ENCODE results near the gene ALOX12B. TPM values are rescaled to one million over a fixed set of nuclear protein-coding genes. Genes with fewer than 3 reads are reported as not detected.
"Not testable (repeated sequence)": the region's sequence is repeated elsewhere in the genome, so short reads cannot be mapped to it uniquely, and the experiment has no call there.

Gene ALOX12B
- total RNA-seq, 1 donor from 2014 or later = not detected

DNA sequence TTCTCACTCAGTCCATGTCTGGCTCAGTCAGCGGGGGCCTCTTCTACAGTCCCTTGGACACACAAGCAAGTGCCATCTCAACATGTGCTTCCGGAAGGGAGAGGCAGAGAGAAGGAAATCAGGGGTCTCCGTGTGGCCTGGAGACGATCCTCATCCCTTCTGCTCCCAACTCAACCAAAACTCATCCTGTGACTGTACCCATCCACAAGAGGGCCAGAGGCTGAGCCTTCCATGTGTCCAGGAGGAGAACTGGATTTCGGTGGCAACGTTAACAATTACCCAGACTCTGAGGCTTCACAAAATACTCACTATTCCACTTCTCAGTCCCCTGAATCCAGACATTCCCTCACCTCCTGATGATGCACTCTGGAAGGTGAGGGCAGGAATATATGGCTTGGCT, 7.8 kb upstream of the ALOX12B start:
- DNase-seq (ENCODE audit: low spot score) = no peak
- intact Hi-C loops (cut with DNase I) = no loop called here

DNA sequence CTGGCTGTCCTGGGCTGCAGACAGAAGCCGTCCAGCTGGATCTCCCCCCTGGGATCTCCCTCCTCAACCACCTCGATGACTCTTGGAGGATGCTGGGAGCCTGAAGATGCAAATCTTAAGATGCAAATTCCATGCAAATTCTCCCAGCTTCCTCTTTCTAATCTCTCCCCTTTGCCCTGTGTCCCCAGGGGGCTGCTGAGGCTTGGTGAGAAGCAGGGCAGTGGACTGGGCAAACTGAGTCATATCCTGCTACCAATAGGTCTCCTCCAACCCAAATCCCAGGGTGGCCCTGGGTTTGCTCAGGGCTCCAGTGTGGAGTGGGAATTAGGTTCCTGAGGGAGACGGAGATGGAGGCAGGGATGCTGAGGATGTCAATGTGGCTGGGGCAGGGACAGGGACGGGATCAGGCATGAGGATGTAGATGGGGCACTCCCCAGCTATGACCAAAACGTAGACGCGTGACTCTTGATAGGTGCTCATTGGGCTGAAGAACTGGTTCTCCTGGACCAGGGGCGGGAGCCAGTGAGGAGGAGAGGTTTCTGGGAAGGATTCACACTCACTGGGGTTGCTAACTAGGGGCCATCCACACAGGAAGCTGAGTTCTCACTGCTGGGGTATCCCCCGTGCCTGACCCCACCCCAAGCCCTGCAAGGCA, 3.6 kb upstream of the ALOX12B start:
- intact Hi-C loops (cut with DNase I) = no loop called here

DNA sequence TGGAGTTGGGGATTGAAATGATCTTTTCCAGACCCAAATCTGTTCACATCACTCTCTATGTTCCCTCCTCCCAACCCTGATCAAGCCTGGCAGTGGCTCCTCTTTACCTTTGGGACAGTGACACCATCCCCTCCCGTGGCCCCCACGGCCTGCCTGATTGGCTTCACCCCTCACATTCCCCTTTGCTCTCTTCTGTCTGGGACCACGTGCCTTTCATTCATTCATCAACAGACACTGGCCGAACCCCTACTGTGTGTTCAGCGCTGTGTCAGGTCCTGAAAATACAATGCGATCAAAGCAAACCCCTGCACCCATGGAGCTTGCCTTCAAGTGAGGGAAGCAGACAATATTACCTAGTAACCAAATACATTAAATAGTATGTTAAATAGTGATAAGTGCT, 2.2 kb upstream of the ALOX12B start:
- no peak for DNase-seq (ENCODE audit: low spot score)
- intact Hi-C loops (cut with DNase I) = no loop called here

More for the DNA sequence above, 3.6 kb upstream of the ALOX12B start:
- no peak for DNase-seq (ENCODE audit: low spot score)

DNA sequence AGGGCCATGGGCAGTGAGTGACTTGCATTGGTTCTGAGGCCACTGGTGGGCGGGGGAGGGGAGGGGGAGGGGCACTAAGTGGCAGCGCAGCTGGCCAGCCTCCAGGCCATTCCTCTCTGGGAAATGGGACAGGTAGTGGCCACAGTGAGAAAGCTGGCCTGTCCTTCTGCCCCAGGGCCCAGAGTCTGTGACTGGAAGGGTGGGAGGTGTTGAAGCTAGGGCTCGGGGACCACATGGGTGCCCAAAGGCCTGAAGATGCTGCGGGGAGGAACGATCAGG, 375 bp upstream of the ALOX12B start:
- intact Hi-C loops (cut with DNase I) = no loop called here
- DNase-seq (ENCODE audit: low spot score) = no peak

DNA sequence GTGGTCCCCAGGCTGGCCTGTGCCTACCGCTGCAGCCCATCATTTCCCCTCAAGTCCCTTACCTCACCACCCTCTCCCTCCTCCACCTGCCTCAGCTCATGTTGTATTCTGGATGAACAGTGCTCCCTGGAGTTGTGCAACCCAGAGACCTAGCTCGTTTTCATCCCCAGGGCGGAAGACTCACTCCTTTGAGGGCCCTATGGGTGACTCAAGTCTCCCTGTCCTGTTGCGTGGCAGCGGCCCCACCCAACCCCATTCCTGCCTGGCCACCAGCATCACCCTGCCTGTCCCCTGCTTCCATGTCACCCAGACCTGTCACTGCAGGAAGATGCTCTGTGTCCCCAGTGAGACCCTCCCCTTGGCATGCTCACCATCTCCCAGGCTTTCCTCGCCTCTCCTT, 3.3 kb downstream of the ALOX12B start:
- DNase-seq (ENCODE audit: low spot score) = no peak
- intact Hi-C loops (cut with DNase I) = no loop called here

DNA sequence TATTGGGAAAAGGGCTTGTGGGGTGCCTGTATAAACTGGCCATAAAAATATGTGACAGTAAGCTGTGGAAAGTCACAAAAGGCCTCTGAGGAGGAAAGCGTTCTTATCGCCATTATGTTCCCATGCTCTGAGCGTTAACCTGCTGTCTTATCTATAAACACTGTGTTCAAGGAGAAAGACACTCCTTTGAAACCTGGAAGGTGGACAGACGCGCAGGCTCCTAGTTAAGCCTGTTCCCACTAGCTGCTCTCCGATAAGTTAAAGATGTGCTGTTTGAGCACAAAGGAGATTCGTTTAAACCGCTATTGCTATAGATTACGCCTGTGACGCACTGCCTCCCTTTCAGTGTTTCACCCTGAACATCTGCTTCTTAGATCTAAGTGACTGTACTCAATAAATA, 5.2 kb downstream of the ALOX12B start:
- intact Hi-C loops (cut with DNase I) = no loop called here
- no peak for DNase-seq (ENCODE audit: low spot score)

DNA sequence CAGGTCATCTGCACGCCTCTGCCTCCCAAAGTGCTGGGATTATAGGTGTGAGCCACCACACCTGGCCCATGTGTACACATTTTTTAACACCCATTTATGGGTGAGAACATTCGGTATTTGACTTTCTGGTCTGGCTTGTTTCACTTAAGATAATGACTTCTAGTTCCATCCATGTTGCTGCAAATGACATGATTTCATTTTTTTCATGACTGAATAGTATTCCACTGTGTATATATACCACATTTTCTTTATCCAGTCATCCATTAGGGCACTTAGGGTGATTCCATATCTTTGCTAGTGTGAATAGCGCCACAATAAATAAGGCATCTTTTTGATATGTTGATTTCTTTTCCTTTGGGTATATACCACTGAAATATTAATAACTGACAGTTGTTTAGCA, 5.6 kb downstream of the ALOX12B start:
- DNase-seq (ENCODE audit: low spot score) = no peak
- intact Hi-C loops (cut with DNase I) = no loop called here

DNA sequence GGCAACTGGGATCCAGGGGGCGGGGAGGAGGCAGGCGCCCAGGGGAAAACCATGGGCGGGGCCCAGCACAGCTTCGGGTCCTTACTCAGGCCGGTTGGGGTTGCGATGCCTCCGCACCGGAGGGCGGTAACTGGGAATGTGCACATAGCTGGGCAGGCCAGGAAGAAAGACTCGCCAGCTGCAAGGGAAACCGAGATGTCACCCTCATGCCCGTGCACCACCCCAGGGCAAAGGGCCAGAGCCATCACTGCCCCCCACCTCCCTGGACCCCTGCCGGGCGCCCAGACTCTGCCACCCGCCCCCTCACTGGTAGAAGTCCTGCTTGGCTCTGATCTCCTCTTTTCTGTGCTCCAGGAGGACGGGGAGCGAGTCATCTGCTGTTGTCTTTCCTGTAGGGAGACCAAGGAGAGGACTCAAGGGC, 6.7 kb downstream of the ALOX12B start:
- intact Hi-C loops (cut with DNase I) = no loop called here
- DNase-seq (ENCODE audit: low spot score) = no peak

DNA sequence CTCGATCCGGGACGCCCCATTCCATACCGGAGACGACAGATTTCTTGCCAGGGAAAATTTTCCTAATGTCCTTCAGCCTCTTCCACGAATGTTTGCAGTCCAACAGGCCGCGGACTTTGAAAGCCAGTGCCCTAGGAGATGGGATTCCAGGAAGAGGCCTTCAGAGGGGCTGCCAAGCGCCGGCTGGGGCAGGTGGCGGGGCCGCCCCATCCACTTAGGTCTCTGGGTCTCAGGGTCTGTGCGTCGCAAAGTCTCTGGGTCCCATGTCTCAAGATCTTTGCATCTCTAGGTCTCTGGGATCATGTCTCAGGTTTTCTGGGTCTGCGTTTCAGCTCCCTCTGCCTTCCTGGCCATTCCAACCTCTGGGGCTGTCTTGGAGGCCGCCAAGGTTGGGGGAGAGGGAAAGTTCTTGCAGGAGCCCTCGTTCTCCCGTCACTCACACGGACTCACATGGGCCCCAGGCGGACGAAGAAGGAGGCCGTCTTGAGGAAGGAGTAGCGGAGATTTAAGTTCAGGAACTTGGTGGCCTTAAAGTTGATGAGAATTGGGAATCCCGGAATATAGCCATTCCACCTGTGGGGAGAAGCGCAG, 7.2 kb downstream of the ALOX12B start:
- DNase-seq (ENCODE audit: low spot score) = no peak
- intact Hi-C loops (cut with DNase I) = no loop called here

DNA sequence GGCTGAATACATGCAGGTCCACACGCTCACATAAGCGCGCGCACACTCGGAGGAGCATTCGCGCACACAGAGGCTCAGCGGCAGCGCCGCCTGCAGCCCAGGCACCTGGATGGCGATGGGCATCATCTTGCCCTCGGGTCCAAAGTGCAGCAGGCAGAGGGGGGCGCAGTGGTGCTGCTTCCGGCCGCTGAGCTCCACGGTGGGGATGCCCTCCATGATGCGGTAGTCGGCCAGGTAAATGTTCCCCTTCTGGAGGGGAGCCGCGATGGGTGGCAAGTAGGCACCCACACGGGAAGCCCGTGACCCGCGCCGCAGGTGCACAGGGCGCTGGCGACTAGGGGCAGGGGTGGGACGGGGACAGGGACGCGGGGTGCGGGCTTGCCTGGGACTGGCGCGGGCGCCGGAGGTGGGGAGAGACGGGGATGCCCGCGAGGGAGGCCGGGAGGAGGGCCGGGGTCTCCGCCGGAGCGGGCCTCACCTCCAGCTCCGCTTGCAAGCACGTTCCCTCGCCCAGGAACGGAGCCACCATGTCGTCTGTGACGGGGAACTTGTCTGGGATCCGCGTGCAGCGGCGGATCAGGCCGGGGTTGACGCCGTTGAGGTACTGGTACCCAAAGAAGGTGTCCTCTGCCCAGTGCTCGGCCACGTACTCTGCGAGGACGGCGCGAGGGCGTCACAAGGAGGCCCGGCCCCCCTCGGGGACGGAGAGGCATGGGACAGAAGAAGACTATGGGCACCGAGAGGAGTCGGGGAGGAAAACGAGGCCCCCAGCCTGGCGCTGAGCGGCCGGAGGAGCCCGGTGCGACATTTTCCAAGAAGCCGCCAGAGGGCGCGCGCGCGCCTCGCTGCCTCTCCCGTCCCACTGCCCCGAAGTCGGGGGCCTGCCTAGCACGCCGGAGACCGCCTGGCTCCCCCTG, 8.0 kb downstream of the ALOX12B start:
- DNase-seq (ENCODE audit: low spot score) = peak; percentile 88
- intact Hi-C loops (cut with DNase I) = no loop called here

DNA sequence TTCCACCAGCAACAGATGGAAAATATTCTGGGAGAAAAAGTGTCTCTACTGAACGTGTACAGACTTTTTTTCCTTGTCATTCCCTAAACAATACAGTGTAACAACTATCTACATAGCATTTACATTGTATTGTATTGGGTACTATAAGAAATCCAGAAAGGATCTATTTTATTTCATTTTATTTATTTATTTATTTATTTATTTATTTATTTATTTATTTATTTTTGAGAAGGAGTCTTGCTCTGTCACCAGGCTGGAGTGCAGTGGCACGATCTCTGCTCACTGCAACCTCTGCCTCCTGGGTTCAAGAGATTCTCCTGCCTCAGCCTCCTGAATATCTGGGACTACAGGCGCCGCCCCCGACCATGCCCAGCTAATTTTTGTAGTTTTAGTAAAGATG, 9.6 kb downstream of the ALOX12B start:
- intact Hi-C loops (cut with DNase I); DNase-seq (ENCODE audit: low spot score): not testable (repeated sequence)

DNA sequence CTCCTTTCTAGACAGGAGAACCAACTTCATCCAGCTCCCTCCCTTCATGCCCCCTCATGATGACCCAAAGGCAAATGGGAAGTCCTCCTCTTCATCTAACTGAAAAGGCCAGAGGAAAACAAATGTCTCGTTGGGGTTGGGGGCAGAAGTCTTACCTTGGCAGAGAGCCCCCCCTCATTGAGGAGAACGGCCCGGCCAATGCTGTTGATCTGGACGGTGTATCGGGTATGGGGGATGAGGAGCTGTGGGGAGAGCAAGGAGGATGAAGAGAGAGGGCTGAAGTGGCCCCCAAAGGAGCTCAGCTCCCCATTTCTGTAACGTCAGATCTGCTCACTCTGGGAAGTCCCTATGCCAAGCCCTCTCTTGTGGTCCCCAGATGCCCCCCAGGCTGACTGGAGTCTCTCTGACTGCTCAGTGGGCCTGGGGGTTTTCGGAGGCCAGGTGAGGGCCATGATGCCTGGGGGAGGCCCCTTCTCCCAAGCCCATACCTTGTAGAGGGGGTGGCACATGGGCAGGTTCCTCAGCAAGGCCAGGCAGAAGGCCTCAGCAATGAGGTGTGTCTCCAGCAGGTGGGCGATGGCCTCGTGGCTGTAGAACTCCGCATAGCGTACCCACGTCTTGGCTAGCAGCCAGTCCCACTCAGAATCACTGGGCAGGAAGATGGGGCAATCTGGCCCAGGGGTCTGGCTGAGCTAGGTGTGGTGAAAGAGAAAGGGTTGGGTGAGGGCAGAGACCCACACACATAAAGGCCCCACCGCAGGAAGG, 10.8 kb downstream of the ALOX12B start:
- DNase-seq (ENCODE audit: low spot score) = peak; percentile 10
- intact Hi-C loops (cut with DNase I) = no loop called here

DNA sequence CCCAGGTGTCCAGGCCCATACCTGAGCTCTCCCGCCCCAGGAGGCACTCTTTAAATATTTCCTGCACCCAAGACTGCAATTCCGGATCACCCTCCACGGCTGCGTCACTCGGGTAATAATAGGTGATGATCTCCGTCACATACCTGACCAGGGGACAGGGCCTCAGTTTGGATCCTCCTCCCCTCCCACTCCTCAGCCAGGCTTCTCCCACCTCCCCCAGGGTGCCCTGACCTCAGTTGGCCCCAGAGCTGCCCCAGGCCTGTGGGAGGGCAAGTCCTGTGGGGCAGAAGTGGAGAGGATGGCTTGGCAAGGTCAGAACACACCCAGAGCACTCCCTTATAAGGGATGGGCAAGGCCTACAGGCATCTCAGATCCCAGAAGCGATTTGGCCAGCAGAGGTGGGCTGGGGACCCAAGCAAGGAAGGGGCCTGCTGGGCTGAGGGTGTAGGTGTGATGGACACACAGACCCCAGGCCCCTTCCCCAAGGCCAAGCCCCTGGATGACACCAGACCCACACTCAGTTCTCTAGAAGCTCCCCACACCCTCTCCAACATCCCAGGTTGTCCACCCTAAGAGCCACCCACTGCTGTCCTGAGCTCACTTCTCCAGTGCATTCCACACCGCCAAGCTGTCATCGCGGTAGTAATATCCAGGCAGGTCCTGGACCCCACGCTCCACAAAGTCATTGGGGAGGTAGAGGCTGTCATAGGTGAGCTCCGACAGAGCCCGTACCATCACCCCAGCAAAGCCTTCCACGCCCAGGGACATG, 11.8 kb downstream of the ALOX12B start:
- intact Hi-C loops (cut with DNase I) = no loop called here
- no peak for DNase-seq (ENCODE audit: low spot score)

DNA sequence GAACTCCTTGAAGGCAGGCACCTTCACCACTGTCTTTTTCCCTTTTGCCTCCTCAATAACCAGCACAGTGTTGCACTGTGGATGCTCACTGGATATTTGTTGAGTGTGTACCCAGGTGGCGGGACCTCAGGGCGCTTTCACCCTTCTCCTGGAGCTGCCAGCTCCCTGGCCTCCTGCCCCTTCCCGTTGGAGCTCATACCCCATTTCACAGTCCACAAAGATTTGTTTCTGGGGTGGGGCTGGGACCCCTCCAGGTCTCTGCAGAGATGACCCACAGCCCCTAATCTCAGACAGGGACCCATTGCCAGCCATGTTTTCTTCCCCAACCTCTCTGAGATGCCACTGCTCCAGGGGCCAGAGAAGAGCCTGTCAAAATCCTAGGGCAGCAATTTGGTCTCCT, 12.4 kb downstream of the ALOX12B start:
- DNase-seq (ENCODE audit: low spot score) = peak; percentile 67
- intact Hi-C loops (cut with DNase I) = no loop called here

DNA sequence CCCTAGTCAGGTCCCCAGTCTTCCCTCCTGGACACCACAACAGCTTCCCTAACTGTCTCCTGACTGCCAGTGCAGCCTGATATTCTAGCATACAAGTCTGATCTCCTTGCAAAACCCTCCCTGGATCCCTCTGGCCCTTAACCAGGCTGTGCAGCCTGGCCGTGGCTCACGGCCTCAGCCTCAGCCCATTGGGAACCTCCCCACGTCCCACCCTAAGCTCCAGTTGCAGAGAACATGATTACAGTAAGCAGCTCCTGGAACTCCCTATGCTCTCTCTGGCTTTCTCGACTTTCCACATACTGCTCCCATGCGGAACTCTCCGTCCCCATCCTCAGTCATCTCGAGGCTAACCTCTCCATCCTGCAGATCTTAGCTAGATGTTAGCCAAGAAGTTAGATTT, 13.0 kb downstream of the ALOX12B start:
- DNase-seq (ENCODE audit: low spot score) = peak; percentile 29

DNA sequence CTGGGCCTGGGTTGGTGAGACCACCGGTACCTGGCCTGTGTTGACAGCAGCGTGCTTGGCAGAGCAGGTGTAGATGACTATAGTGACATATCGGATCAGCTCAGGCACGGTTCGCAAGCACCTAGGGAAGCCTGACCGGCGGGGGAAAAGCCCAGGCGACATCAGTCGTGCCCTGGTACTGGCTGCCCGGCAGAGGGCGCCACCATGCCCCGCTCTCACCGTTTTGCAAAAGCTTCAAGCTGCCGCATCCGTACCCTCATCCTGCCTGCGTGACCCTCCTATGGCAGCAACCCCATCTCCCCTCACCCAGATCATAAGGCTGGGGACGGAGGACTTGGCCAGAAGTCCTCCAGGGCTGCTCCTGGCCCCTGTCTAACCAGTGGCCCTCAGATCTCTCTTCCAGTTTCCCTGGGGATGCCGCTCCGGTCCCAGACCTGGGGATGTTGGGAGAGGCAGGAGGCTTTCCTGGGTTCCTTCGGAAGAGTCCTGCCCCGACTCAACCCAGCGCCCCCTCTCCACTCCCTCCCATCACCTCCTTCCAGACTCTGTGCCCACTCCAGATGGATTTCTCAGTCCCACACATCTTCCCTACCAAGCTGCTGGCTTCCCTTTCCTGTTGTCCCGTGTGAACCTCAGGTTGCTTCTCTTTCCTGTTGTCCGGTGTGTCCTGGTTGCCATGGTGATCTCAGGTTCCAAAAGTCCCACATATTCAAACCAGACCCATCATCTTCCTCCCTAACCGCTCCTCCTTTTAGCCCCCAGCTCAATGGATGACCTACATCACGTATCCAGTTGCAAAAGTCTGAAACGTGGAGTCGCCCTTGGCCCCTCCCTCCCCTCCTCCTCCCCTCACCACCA, 13.7 kb downstream of the ALOX12B start:
- intact Hi-C loops (cut with DNase I) = no loop called here
- peak; percentile 84 for DNase-seq (ENCODE audit: low spot score)

More for the DNA sequence above, 13.0 kb downstream of the ALOX12B start:
- intact Hi-C loops (cut with DNase I) = no loop called here

DNA sequence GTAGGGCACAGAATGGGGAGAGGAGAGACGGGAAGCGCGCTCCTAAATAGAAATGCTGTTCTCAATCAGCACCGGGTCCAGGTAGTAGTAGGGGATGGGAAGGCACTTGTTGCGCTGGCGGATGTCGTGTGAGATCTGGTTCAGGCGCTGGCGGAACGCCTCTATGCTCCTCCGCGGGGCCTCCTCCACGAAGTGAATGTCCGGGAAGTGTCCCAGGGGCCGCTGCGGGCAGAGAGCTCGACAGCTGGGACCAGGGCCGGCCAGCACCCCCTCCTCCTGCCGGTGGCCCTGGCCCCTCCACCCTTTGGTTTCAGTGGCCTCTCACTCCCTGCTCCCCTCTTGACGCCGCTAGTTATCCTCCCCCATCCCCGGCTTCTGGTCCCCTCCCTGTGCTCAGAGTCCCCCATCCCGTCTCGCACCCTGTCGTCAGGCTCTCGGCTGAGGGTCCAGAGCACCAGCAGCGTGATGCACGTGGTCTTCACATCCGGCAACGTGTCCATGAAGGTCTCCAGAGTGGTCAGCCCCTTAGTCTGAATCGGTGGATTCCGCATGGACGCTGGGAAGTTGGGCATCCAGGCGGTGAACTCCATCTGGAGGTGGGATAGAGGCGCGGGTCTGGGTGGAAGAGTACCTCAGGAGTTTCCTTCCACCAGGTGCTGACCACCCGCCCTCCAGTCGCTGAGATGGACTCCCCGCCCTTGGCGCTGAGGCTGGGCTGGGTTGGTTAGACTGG, 14.6 kb downstream of the ALOX12B start:
- DNase-seq (ENCODE audit: low spot score) = no peak
- intact Hi-C loops (cut with DNase I) = no loop called here

DNA sequence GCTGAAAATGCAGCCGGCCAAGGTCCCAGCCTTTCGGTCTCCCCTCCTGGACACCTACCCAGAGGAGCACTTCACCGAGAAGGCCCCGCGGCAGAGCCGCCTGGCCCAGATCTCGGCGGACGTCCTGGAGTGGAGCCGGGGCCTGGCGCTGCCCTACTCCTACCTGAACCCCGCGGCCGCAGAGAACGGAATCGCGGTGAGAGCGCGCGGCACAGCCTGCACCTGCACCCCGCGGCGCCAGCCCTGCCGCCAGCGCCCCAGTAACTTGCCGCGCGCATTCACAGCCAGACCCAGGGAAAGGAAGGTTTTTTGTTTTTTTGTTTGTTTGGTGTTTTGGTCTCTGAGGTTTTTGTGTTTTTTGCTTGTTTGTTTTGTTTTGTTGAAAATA, 15.2 kb downstream of the ALOX12B start:
- intact Hi-C loops (cut with DNase I) = no loop called here
- no peak for DNase-seq (ENCODE audit: low spot score)

Measured in cardiac septum (tissue), 1 donor.